Calu3 (cell line): ENCODE data around the gene MYADM. TPM values are rescaled to one million over a fixed set of nuclear protein-coding genes. Genes with fewer than 3 reads are reported as not detected.
"Not testable (repeated sequence)": the region's sequence is repeated elsewhere in the genome, so short reads cannot be mapped to it uniquely, and the experiment has no call there.

Source experiments
- BruUV-seq: library from RNA; stranded (reverse); fragments of 400-500 nt; replicated peaks from 2 replicates; lab custom pipeline; 2021; lab: Mats Ljungman, UMichigan
- CTCF ChIA-PET: fragments of 300-600 bp; sonication (Branson Sonifier 250); formaldehyde crosslinking; loops from one replicate; lab custom pipeline; 2022; ENCODE audit warnings: antibody characterized with exemption; lab: Charles Lee
- DNase-seq: peaks from one replicate; pipeline ENCODE4 v3.0.0; 2022
- H3K27ac Mint-ChIP-seq: one replicate; pipeline ENCODE4 v1.8.0; 2022; ENCODE audit warnings: mixed read lengths; ENCODE audit not compliant: unreplicated experiment
- H3K27me3 Mint-ChIP-seq: one replicate; pipeline ENCODE4 v1.8.0; 2022; ENCODE audit warnings: mixed read lengths; ENCODE audit not compliant: unreplicated experiment
- H3K36me3 Mint-ChIP-seq: one replicate; pipeline ENCODE4 v1.8.0; 2022; ENCODE audit warnings: mild to moderate bottlenecking, moderate library complexity, mixed read lengths; ENCODE audit not compliant: insufficient read depth, unreplicated experiment
- H3K4me1 Mint-ChIP-seq: one replicate; pipeline ENCODE4 v1.8.0; 2022; ENCODE audit warnings: mild to moderate bottlenecking, low read depth, mixed read lengths; ENCODE audit not compliant: unreplicated experiment
- H3K4me3 Mint-ChIP-seq: one replicate; pipeline ENCODE4 v1.8.0; 2022; ENCODE audit warnings: mild to moderate bottlenecking, low read depth, moderate library complexity, mixed read lengths; ENCODE audit not compliant: unreplicated experiment
- H3K9me3 Mint-ChIP-seq: one replicate; pipeline ENCODE4 v1.8.0; 2022; ENCODE audit warnings: low read depth, mixed read lengths; ENCODE audit not compliant: unreplicated experiment
- CTCF ChIP-seq: fragments of 200-600 bp; IDR thresholded peaks from one replicate; pipeline ENCODE4 v1.8.0; 2022; ENCODE audit warnings: antibody characterized with exemption; ENCODE audit not compliant: unreplicated experiment
- intact Hi-C: fragments of 100-400 bp; cut with micrococcal nuclease; formaldehyde crosslinking; loops from one replicate; pipeline ENCODE4 v1.10.0; 2022; ENCODE audit not compliant: unreplicated experiment
- total RNA-seq: library from RNA; stranded (reverse); gene quantifications from 2 replicates; pipeline ENCODE4 v1.2.3, GENCODE V29; 2022

The MYADM gene
- total RNA-seq, 1 experiment from 2014 or later: 464 TPM

- Mint-ChIP-seq H3K27ac (peak overlapping the region; percentile 91), H3K36me3 (peaks cover 17% of the 10 kb centered on the region), H3K4me1 (peaks cover 15% of the 10 kb centered on the region)
- peak; percentile 37 for DNase-seq
- H3K27me3 Mint-ChIP-seq, BruUV-seq, H3K4me3 Mint-ChIP-seq, H3K9me3 Mint-ChIP-seq: not testable (repeated sequence)
- CTCF ChIA-PET: interaction anchor here (0.7 to 1.1 kb wide), 6 partner anchors 21 to 259 kb away, joined by 3 to 6 read pairs (median 3); partner anchors contain the start of genes MYADM and PRKCG
- intact Hi-C loops: loop anchor here (5.0 kb wide), 1 partner anchor 34 kb away; no protein-coding TSS in a partner anchor
Measured at GRCh38 chr19:53840914-53841313, 26.8 kb upstream of the MYADM start.

DNA sequence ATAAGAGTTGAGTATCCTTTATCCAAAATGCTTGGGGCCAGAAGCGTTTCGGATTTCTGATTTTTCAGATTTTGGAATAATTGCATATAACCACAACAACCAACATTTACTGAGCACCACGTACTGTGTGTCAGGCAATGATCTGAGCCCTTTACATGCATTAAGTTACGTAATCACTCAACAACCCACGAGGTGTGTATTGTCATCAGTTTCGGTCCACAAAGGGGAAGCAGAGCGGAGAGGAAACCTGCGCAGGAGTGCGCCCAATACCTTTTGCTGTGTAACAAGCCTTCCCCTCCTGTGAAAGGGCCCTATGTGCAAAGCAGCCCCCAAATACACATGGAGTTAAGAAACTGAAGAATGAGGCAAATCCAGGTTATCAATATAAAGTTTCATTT is 22.8 kb upstream of the MYADM start:
- Mint-ChIP-seq H3K9me3 (peaks cover 2% of the 10 kb centered on the region), H3K36me3 (peaks cover 17% of the 10 kb centered on the region), H3K27ac (no peak overlapping the region), H3K27me3 (no peaks in the 10 kb centered on the region), H3K4me1 (peaks cover 15% of the 10 kb centered on the region), H3K4me3 (no peak overlapping the region)
- CTCF ChIA-PET: interaction anchor here (1.6 kb wide), 1 partner anchor 186 kb away, joined by 5 read pairs; no protein-coding TSS in a partner anchor
- DNase-seq: no peak
- no peak for TF ChIP-seq CTCF
- BruUV-seq: no TSS peak
- intact Hi-C loops: loop anchor here (5.0 kb wide), 1 partner anchor 38 kb away; no protein-coding TSS in a partner anchor

DNA sequence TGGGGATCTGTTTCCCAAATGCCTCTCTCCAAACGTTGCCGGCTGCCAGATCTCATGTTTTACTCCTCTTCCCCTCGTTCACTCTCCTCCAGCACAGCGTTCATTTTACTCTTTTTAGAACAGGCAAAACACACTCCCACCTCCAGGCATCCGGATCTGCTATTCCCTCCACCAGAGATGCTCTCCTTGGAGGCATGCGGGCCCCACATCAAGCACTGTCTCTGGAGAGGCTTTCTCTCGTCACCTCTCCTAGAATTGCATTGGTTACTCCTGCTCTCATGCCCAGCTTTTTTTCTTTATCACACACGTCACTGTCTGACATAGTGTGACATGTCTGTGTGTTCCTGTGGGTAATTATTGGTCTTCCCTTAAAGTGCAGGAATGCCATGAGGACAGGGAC is 20.1 kb upstream of the MYADM start:
- TF ChIP-seq CTCF: no peak
- peaks cover 14% of the 10 kb centered on the region for H3K4me1 Mint-ChIP-seq
- H3K27me3 Mint-ChIP-seq: no peaks in the 10 kb centered on the region
- H3K4me3 Mint-ChIP-seq: no peak overlapping the region
- H3K9me3 Mint-ChIP-seq: peaks cover 2% of the 10 kb centered on the region
- H3K36me3 Mint-ChIP-seq: peaks cover 7% of the 10 kb centered on the region
- CTCF ChIA-PET: no interaction called here
- intact Hi-C loops: no loop called here
- BruUV-seq: no TSS peak
- no peak overlapping the region for H3K27ac Mint-ChIP-seq
- no peak for DNase-seq

DNA sequence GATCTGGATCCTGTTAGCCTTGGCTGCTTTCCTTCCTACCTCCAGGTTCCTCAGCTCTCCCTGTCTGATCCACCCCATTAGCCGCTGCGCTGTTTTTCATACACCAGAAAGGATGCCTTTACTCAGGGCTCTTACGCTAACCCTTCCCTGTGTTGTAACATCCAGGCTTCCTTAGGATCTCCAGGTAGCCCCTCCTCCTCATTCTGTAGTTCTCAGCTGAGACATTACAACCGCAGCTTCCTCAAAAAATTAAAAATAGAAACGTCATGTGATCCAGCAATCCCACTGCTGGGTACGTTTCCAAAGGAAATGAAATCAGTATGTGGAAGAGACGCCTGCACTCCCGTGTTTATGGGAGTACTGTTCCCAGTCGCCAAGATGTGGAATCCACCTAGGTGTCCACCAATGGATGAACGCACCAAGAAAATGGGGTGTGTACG is 18.4 kb upstream of the MYADM start:
- Mint-ChIP-seq H3K4me3 (no peak overlapping the region), H3K27me3 (no peaks in the 10 kb centered on the region), H3K27ac (no peak overlapping the region), H3K36me3 (peaks cover 7% of the 10 kb centered on the region), H3K4me1 (peaks cover 20% of the 10 kb centered on the region), H3K9me3 (peaks cover 2% of the 10 kb centered on the region)
- DNase-seq: no peak
- no TSS peak for BruUV-seq
- intact Hi-C loops: no loop called here
- no peak for TF ChIP-seq CTCF
- CTCF ChIA-PET: interaction anchor here (0.6 to 0.7 kb wide), 2 partner anchors 55 to 1192 kb away, joined by 3 read pairs; no protein-coding TSS in a partner anchor

- CTCF ChIA-PET: interaction anchor here (0.6 to 0.7 kb wide), 3 partner anchors 9 to 242 kb away, joined by 3 to 8 read pairs (median 3); no protein-coding TSS in a partner anchor
- DNase-seq: no peak
- H3K36me3 Mint-ChIP-seq: peaks cover 7% of the 10 kb centered on the region
- H3K4me1 Mint-ChIP-seq: peaks cover 22% of the 10 kb centered on the region
- TF ChIP-seq CTCF: no peak
- intact Hi-C loops: no loop called here
- H3K27me3 Mint-ChIP-seq: no peaks in the 10 kb centered on the region
- H3K4me3 Mint-ChIP-seq: no peak overlapping the region
- H3K9me3 Mint-ChIP-seq: peaks cover 2% of the 10 kb centered on the region
- H3K27ac Mint-ChIP-seq: no peak overlapping the region
- no TSS peak for BruUV-seq
Measured at GRCh38 chr19:53853707-53854106, 14.0 kb upstream of the MYADM start.
